RWPE1 (cell line): Measurements from ENCODE around the gene VARS2.

Experiments
- CTCF ChIA-PET: fragments of 350-600 bp; sonication (Branson Sonifier 250); formaldehyde crosslinking; extraction: SDS; loops from one replicate; lab custom pipeline; 2021; lab: Yijun Ruan, JAX
- POLR2A ChIA-PET: fragments of 400-600 bp; formaldehyde crosslinking; extraction: SDS; loops from one replicate; lab custom pipeline; 2020; ENCODE audit warnings: antibody characterized with exemption; ENCODE audit not compliant: low non-redundant PET; lab: Yijun Ruan, JAX
- DNase-seq: peaks from one replicate; pipeline ENCODE4 v3.0.0; 2012; ENCODE audit warnings: low spot score
- H3K27ac ChIP-seq: fragments of 450-650 bp; 2 replicates; pipeline ENCODE4 v1.5.1; 2017
- TF ChIP-seq, protein P1 (sequence below): fragments of 450-650 bp; conservative IDR thresholded peaks from 2 replicates; pipeline ENCODE4 v1.5.1; 2017; ENCODE audit warnings: low read depth, mild to moderate bottlenecking

The VARS2 gene

DNA sequence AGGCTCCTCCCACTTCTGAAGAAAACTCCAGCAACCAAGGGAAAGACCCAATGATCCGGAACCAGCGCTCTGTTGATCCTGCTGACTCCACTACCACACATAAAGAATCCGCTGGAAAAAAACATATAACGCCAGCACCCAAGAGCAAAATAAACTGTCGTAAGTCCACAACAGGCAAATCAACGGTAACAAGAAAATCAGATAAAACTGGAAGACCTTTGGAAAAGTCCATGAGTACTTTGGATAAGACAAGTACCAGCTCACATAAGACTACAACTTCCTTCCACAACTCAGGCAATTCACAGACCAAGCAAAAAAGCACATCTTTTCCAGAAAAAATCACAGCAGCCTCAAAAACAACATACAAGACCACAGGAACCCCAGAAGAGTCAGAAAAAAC, 34.8 kb downstream of the VARS2 start:
- TF ChIP-seq, protein P1, sequence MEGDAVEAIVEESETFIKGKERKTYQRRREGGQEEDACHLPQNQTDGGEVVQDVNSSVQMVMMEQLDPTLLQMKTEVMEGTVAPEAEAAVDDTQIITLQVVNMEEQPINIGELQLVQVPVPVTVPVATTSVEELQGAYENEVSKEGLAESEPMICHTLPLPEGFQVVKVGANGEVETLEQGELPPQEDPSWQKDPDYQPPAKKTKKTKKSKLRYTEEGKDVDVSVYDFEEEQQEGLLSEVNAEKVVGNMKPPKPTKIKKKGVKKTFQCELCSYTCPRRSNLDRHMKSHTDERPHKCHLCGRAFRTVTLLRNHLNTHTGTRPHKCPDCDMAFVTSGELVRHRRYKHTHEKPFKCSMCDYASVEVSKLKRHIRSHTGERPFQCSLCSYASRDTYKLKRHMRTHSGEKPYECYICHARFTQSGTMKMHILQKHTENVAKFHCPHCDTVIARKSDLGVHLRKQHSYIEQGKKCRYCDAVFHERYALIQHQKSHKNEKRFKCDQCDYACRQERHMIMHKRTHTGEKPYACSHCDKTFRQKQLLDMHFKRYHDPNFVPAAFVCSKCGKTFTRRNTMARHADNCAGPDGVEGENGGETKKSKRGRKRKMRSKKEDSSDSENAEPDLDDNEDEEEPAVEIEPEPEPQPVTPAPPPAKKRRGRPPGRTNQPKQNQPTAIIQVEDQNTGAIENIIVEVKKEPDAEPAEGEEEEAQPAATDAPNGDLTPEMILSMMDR, result no peak
- ChIA-PET CTCF (no interaction called here), POLR2A (no interaction called here)
- no peak for DNase-seq
- no peak overlapping the region for H3K27ac ChIP-seq

DNA sequence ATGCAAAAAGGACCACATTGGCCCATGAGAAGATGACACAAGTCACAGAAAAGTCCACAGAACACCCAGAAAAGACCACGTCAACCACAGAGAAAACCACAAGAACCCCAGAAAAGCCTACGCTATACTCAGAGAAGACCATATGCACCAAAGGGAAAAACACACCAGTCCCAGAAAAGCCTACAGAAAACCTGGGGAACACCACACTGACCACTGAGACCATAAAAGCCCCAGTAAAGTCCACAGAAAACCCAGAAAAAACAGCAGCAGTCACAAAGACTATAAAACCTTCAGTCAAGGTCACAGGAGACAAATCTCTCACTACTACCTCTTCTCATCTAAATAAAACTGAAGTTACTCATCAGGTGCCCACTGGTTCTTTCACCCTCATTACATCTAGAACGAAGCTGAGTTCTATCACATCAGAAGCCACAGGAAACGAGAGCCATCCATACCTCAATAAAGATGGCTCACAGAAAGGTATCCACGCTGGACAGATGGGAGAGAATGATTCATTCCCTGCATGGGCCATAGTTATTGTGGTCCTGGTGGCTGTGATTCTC, 38.0 kb downstream of the VARS2 start:
- CTCF ChIA-PET, result no interaction called here
- TF ChIP-seq, protein P1, result no peak
- no peak for DNase-seq
- H3K27ac ChIP-seq, result no peak overlapping the region
- POLR2A ChIA-PET, result no interaction called here

DNA sequence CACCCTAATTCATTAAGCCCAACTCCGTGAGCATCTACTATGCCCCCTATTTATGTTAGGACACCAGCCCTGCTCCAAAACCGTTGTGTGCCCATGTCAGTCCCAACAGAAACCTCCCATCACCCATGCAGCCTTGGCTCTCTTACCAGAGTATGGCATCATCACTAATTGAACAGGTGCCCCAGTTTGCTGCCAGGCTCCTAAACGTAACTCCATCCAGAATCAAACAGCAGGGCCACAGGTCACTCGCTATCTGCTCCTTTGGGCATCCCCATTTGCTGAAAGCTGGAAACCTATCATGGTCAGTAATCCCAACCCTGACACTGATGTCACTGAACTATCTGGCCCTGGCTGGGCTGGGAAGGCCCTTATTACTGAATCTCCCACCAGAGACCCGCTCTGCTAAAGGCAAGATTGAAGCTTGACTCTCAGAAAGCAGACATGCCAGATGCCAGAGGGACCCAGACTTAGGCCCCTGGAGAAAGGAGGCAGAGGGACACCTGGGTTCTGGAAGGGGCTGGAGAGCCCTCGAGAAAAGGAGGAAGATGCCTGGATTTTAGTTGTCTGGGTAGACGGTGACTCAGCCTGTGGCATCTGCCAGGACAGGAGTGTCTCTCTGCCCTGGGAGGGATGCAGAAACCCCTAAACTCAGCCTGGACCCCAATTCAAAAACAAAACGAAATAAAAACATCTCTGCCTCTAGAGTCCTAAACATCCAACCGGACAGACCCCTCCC, 40.8 kb downstream of the VARS2 start:
- H3K27ac ChIP-seq, result no peak overlapping the region; the same call in 1 of the 2 replicates
- CTCF ChIA-PET, result no interaction called here

DNA sequence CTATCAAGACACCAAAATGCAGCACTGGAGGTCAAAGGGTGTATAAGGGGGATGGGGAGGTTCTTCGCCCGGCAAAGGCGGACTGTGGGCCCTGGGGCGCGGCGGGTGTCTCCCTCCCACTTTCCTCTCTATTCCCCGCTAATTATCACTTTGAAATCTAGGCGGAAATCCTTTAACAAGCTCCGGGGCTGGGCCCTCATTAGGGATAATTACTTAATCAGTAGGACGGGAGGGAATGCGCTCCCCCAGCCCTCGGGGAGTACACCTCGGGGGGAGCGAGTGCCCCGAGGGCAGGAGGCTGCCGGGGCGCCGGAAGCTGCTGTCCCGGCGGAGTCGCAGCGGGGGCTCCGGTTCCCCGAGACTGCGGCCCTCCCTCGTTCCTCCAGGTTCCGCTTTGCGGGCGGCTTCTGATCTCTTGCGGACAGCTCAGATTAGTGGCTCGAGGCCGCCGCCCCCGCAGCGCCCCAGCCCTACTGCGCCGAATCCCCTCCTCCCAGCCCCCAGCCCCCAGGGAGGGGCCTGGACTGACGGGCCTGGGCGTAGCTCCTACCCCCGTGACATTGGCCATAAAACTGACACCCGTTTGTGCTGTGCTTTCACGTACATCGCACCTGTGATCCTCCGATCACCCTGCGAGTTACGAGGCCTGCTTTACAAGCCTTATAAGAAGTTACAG, 41.5 kb downstream of the VARS2 start:
- CTCF ChIA-PET, result interaction anchor here (0.6 to 1.3 kb wide), 3 partner anchors 10 to 40 kb away, joined by 3 to 4 read pairs (median 4); no protein-coding TSS in a partner anchor
- peak; percentile 23 for DNase-seq
- H3K27ac ChIP-seq, result peak overlapping the region; percentile 30; the same call in 1 of the 2 replicates
- TF ChIP-seq, protein P1, result no peak
- POLR2A ChIA-PET, result interaction anchor here (0.7 kb wide), 1 partner anchor 87 kb away, joined by 3 read pairs; no protein-coding TSS in a partner anchor

More for the DNA sequence above, 40.8 kb downstream of the VARS2 start:
- DNase-seq, result no peak
- POLR2A ChIA-PET, result no interaction called here
- TF ChIP-seq, protein P1, result no peak

DNA sequence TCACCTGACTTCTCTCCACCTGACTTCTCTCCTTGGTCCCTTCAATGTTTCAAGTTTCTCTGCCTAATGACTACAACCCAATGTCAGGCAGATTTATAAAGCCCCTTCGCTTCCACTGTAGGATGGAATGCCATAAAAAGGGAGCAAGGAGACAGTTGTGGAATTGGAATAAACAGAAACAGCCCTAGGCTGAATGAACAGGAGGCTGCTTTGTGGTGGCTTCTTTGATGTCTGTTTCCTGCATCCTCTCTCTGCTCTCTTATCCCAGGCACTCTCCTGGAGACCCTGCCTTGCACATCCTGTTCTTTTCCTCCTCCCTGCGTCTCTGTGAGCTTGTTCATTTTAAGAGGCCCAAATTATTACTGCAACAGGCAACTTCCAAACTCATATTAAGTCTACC, 43.7 kb downstream of the VARS2 start:
- H3K27ac ChIP-seq, result no peak overlapping the region
- ChIA-PET POLR2A (no interaction called here), CTCF (no interaction called here)
- TF ChIP-seq, protein P1, result no peak
- no peak for DNase-seq

DNA sequence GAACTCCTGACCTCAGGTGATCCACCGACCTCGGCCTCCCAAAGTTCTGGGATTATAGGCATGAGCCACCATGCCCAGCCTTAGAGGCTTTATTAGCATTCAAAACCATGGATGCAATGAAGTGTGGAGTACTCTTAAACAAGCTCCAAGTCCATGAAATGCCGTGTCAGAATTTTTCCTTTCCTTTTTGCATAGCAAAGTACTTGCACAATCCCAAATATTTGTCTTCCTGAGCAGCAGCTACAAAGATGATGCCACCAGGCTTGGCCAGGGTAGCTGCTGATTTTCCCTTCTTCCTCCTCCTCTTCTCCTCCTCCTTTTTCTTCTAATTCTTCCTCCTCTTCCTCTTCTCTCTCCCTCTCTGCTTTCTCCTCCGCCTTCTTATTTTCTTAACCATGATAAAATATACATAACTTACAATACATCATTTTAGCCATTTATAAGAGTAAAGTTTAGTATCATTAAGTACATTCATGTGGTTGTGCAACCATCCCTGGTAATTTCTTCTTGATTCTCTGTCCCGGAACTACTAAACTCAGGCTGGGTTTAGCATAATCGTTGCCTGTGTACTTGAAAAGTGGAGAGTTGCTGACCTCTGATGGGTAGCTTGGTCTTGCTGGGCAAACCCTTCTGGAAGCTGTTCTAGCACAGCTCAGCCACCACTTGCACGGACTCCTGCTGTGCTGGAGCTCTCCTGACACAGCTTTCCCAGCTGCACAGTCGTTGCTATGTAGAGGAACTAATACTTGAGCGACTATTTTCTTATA, 47.1 kb downstream of the VARS2 start:
- ChIA-PET POLR2A (no interaction called here), CTCF (interaction anchor here (0.6 to 1.2 kb wide), 2 partner anchors 45 to 108 kb away, joined by 3 read pairs; no protein-coding TSS in a partner anchor)
- no peak for DNase-seq
- TF ChIP-seq, protein P1, result no peak
- H3K27ac ChIP-seq, result no peak overlapping the region
